Tibial nerve (tissue), 3 donors: ENCODE data around the gene BMPR1A.

ENCODE experiments used
- POLR2A ChIP-seq, 2 donors: fragments of 450-650 bp; IDR thresholded peaks; one replicate each; pipeline ENCODE4 v1.6.1; 2017; ENCODE audit warnings: antibody characterized with exemption in 2 of 2, mild to moderate bottlenecking in 2 of 2, moderate library complexity in 2 of 2
- TF ChIP-seq, protein P1 (sequence below), 5 experiments: fragments of 200-600 bp in 3 of 5; fragments of 450-650 bp in 2 of 5; sonication (generic) in 3 of 5; IDR thresholded peaks; one replicate each; pipeline ENCODE4 v1.5.1; 2016 to 2019; ENCODE audit warnings: antibody characterized with exemption in 5 of 5, mild to moderate bottlenecking in 3 of 5, moderate library complexity in 2 of 5

DNA sequence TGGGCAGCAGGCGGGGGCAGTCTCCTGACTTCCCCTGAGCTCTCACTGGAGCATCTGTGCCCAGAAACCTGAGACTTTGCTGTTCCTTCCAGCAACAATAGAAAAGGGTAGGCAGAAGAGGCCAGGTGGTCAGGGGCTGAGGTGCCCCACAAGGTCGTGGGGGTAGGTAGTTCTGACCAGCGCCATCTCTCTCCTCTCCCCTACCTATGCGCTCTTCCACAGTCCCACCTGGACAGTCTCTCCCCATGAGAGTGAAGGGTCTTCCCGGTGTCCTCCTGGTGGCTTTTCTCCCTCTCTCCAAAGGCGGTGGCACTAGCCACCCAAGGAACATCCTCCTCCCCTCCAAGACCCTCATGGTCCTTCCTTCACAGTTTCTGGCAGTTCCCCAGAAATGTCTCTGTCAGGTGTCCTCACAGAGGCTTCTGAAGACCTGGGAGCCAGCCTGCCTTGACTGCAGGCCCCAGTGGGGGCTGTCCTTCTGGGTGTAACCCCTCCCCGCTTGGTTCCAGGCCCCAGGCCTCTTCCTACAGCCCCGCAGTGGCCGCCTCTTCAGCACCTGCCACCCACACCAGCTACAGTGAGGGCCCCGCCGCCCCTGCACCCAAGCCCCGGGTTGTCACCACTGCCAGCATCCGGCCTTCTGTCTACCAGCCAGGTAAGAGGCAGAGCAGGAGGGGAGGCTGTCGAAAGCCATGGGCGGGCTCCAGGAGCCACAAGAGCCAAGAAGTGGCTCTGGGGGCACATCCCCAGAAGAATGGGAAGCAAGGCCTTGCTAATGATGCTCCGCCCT lies 46.8 kb upstream of the BMPR1A start:
- TF ChIP-seq POLR2A (IDR thresholded peaks at IDR 0.05), result no peak
- TF ChIP-seq, protein P1, sequence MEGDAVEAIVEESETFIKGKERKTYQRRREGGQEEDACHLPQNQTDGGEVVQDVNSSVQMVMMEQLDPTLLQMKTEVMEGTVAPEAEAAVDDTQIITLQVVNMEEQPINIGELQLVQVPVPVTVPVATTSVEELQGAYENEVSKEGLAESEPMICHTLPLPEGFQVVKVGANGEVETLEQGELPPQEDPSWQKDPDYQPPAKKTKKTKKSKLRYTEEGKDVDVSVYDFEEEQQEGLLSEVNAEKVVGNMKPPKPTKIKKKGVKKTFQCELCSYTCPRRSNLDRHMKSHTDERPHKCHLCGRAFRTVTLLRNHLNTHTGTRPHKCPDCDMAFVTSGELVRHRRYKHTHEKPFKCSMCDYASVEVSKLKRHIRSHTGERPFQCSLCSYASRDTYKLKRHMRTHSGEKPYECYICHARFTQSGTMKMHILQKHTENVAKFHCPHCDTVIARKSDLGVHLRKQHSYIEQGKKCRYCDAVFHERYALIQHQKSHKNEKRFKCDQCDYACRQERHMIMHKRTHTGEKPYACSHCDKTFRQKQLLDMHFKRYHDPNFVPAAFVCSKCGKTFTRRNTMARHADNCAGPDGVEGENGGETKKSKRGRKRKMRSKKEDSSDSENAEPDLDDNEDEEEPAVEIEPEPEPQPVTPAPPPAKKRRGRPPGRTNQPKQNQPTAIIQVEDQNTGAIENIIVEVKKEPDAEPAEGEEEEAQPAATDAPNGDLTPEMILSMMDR (IDR thresholded peaks at IDR 0.05), result no peak
